Stimulated activated CD4-positive, alpha-beta T cell treated with anti-CD3 and anti-CD28 coated beads, Interleukin-1b, Interleukin-23, amount 100 ng/mL, for 48 hours (primary cell): Measurements from ENCODE around the gene ATM.
"Not testable (repeated sequence)": the region's sequence is repeated elsewhere in the genome, so short reads cannot be mapped to it uniquely, and the experiment has no call there.

Source experiments
- DNase-seq: peaks from one replicate; pipeline ENCODE4 v3.0.0-alpha.2; 2020

ATM gene

DNA sequence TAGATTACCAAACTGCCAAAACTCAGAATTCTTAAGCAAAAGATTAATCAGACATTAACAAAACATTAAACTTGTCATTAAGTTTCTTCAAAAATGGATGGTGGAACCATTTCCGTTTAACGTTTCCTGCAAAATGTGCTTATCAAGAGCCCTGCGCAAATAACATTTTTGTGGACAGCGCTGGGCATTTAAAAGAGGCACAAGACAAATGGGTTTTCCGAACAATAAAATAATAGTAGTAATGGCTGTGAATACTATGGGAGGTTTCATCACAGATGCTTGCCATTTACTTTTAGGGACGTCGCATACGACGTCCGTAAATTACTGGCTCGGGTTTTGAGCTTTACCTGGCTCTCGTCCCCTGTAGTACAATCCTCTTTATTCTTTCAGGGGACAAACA, 1.5 kb upstream of the ATM start:
- no peak for DNase-seq

- no peak for DNase-seq
Observed at GRCh38 chr11:108221911-108222573, 825 bp upstream of the ATM start.

GRCh38 chr11:108223348-108224149, 682 bp downstream of the ATM start:
- DNase-seq: peak; percentile 77

GRCh38 chr11:108224366-108224765, 1.5 kb downstream of the ATM start:
- no peak for DNase-seq

DNA sequence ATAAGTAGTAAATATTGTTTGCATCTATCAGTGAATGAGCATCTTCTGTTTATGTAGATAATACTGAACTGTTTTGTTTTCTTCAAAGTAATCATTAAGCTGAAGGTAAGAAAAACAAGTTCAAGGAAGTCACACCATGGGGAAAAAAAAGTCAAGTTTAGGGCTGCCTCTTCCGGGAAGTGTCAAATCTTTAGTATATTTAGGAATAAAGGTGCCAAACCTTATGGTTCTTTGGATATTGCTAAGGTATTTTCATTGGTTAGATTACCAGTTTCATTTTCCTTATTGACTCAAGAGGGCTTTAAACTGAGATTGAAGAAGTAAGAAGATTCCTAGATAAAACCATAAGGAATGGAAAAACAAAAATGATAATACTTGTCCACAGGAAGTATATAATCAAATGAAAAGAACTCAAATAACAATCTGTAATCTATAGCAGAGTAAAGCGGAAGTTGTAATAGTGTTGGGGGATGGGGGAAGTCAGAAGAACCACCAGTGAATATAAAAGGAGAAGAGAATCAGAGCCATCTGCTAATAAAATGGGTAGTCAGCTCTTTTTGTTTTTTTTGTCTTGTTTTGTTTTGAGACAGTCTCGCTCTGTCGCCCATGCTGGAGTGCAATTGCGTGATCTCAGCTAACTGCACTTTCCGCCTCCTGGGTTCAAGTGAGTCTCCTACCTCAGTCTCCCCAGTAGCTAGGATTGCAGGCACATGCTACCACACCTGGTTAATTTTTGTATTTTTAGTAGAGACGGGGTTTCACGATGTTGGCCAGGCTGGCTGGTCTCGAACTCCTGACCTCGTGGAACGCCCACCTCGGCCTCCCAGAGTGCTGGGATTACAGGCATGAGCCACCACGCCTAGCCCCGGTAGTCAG, 2.3 kb downstream of the ATM start:
- peak; percentile 36 for DNase-seq

DNA sequence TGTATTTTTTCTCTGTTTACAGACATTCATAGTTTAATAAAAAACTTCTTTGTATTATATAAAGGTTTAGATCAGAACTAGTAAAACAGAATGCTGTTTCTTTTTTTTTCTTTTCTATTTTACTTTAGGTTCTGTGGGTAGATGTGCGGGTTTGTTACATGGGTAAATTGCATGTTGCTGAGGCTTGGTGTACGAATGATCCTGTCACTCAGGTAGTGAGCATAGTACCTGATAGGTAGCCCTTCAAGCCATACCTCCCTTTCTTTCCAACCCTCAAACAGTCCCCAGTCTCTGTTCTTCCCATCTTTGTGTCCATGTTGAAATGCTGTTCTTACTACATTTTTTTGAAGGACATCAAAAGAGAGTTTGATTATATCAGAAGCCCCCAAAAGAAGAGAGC, 3.2 kb downstream of the ATM start:
- DNase-seq: no peak

GRCh38 chr11:108228251-108228650, 5.4 kb downstream of the ATM start:
- no peak for DNase-seq

DNA sequence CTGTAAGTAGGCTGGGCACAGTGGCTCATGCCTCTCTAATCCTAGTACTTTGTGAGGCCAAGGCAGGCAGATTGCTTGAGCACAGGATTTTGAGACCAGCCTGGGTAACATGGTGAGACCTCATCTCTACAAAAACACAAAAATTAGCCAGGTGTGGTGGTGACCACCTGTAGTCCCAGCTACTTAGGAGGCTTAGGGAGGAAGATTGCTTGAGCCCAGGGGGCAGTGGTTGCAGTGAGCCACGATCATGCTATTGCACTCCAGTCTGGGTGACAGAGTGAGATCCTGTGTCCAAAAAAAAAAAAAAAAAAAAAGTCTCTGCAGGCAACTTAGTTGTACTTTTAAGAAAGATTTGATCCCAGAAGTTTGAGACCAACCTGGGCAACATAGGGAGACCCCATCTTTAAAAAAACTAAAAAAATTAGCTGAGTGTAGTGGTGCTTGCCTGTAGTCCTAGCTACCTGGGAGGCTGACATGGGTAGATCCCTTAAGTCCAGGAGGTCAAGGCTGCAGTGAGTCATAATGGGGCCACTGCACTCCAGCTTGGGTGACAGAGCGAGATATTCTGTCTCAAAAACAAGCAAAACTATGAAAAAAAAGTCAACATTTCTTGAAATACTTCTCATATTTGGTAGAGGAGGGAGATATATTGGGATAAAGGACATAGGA, 10.5 kb downstream of the ATM start:
- no peak for DNase-seq

- DNase-seq: no peak
Observed at GRCh38 chr11:108235192-108235591, 12.3 kb downstream of the ATM start.

DNA sequence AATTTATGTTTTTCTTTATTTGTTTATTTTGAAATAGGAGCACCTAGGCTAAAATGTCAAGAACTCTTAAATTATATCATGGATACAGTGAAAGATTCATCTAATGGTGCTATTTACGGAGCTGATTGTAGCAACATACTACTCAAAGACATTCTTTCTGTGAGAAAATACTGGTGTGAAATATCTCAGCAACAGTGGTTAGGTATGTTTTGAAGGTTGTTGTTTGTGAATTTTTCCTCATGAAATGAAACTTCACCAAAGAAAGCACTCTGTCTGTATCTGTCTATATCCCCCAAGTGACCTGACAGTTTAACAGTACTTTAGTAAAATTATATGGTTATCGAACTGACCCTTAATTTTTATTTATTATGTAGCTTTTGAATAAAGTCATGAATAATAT, 12.8 kb downstream of the ATM start:
- no peak for DNase-seq

- no peak for DNase-seq
Observed at GRCh38 chr11:108237058-108237481, 14.2 kb downstream of the ATM start.

DNA sequence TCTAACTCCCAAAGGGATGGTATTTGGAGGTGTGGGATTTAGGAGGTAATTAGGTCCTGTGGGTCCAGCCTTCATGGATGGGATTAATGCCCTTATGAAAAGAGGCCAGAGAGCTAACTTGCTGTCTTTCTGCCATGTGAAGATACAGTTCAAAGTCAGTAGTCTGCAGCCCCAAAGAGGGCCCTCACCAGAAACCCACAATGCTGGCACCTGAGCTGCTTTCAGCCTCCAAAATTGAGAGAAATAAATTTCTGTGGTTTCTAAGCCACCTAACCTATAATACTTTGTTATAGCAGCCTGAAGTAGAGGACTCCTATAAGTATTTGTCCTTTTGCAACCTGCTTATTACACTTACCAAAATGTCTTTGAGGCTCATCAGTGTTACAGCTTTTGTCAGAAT, 16.2 kb downstream of the ATM start:
- no peak for DNase-seq

- DNase-seq: peak; percentile 62
Observed at GRCh38 chr11:108241330-108242037, 18.6 kb downstream of the ATM start.

DNA sequence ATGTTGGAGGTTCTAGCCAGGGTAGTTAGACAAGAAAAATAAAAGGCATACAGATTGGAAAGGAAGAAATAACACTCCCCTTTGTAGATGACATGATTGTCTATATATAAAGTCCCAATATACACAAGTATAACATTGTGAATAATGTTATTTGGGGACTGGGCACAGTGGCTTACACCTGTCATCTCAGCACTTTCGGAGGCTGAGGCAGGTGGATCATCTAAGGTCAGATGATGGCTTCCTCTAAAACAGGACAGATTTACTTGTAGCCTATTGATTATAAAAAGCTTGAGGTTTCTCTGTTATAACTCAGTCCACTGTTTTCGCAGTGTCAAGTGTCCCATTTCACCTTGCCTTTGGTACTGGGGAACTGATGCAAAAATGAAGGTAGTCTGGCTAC, 19.6 kb downstream of the ATM start:
- DNase-seq: no peak

DNA sequence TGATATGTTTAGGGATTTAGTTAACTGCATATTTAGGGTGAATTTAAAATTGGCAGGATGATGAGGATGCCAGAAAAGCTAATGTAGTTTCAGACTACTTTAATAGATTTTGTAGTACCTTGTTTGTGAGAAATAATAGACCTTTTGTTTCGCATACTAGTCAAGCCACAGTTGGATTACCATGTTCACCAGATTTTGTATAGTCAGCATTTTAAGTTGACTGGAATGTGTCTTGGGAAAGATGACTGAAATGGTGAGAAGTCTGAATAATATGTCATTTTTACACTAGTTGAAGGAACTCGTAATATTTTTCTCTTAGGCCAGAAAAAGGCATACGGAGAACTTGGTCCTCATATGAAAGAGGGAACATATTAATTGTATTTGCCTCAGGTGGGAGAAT, 23.4 kb downstream of the ATM start:
- no peak for DNase-seq

DNA sequence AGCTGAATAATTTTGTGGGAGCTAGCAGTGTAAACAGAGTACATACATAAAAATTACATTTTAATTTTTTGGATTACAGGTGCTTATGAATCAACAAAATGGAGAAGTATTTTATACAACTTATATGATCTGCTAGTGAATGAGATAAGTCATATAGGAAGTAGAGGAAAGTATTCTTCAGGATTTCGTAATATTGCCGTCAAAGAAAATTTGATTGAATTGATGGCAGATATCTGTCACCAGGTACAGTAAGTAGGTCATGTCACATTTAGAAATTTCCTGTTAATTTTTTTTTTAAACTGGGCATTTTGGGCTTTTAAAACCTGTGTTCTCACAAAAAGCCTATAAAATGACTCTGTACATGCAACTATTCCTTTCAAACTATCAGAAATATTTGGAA, 24.0 kb downstream of the ATM start:
- DNase-seq: no peak

DNA sequence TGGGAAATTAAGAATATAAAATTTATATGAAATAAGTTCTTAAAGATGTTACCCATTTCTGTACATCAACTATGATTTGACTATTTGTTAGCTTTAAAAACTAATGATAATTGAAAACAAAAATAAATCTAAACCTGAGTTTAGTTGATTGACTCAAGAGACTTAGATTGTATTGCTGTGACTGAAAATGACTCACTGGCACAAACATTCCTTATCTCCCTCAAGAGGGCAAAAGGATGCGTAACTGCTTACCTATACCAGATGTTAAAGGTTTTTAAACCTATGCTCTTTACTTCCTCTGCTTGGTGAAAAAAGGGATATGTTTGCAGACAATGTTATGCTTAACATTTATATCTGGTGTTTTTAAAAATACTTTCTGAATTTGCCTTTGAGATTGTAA, 30.3 kb downstream of the ATM start:
- no peak for DNase-seq

DNA sequence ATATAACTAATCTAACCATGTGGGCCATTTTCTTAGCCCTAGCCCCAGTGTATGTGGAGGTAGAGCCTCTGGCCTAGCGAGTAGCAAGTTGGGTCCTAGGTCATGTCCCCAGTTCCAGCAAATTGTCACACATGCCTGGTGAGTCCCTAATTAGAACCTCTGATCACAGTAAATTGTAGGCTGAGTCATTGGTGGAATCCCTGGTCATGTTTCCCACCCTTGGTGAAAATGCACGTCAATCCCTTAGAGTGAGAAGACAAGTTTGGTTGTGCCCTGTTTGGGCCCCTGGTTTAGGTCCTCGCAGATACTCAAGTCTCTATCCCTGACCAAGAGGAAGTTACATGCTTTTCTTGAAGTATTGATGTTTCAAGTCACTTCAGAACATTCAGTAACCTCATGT, 46.7 kb downstream of the ATM start:
- no peak for DNase-seq

GRCh38 chr11:108276985-108277616, 54.2 kb downstream of the ATM start:
- not testable (repeated sequence) for DNase-seq

GRCh38 chr11:108278546-108278945, 55.7 kb downstream of the ATM start:
- DNase-seq: no peak

- no peak for DNase-seq
Observed at GRCh38 chr11:108278954-108279353, 56.1 kb downstream of the ATM start.

DNA sequence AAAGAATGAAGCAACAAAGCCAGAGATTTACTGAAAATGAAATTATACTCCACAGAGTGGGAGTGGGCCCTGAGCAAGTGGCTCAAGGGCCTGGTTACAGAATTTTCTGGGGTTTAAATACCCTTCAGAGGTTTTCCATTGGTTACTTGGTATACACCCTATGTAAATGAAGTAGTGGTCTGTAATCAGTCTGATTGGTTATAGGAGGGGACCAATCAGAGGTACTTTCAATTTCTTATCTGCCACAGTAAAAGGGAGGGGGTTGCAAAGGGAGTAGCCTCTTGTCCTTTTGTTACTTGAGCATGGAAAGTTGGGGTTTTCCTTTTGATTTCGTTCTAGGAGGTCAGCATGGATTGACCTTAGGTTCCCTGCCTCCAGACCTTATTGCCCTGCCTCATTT, 63.5 kb downstream of the ATM start:
- DNase-seq: no peak
